NCI-H1694 treated with DMSO at 0.1 percent for 48 hours (cell line): ENCODE data around the gene TMEM129.

Source experiments
- DNase-seq: peaks from one replicate; lab custom pipeline; 2025; lab: John Stamatoyannopoulos, UW

The TMEM129 gene

DNA sequence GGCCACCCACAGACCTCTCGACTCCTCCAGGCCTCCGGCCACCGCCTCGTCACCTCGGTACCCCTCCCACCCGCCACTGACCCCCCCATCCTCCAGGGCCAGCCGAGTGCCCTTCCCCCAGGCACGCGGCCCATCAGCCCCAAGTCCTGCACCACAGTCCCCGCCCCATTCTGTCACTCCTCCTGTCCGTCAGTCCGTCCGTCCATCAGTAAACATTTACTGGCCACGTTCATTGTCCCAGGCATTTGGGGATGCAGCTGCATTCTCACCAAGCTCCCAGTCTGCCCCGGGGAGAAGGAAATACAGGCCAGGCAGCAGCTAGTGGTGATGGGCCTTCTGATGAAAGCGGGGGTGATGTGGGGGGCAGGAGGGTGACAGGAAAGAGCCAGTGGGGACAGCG lies 36.7 kb upstream of the TMEM129 start:
- no peak for DNase-seq

DNA sequence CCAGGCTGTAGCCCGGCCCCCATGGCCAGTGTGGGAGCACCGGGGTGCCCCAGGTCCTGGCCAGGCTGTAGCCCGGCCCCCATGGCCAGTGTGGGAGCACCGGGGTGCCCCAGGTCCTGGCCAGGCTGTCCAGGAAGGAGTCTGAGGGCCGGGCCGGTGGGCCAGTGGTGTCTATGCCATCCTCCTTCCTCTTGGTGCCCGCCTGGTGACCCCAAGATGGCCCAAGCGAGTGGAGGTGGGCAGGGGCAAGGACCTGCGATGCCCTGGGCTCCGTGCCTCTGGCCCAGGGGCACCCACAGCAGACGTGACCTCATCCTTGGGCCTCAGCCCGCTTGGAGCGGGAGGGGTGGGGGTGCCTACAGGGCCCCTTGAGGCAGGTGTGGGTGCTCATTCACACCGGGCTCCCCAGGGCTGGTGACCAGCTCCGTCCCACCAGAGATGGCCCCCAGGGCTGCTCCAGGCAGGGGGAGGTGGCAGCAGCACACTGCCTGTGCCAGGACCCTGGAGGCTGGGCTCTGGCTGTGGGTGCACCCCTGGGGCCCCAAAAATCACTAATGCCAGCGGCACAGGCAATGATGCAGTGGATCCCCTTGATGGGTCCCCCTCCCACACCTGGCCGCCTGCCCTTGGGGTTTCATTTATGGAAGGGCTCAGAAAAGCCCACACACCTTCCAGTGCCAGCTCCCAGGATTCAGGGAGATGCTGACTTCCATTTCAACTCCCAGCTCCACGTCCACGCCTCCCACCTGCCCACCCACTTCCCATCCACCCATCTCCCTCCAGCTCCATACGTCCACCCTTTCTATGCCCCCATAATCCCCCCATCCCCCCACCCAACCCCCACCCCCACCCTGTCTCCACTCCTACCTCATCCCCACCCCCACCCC lies 36.0 kb upstream of the TMEM129 start:
- DNase-seq, result no peak

DNA sequence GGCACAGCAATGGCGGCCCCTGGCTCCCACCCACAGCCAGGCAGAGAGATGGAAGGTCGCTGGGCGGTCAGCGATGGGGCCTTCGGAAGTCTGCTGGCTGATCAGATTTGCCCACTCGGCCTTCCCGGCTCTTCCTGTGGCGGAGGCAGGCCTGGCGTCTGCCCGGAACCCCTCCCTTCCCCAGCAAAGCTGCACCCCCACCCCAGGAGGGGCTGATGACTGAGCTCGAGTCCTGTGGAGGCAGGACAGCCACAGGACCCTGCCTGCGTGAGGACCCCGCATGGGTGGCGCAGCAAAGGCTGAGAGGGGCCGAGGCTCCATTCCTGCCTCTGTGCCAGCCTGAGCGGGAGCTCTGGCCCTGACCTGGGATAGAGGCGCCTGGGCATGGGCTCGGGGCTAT lies 35.0 kb upstream of the TMEM129 start:
- no peak for DNase-seq

DNA sequence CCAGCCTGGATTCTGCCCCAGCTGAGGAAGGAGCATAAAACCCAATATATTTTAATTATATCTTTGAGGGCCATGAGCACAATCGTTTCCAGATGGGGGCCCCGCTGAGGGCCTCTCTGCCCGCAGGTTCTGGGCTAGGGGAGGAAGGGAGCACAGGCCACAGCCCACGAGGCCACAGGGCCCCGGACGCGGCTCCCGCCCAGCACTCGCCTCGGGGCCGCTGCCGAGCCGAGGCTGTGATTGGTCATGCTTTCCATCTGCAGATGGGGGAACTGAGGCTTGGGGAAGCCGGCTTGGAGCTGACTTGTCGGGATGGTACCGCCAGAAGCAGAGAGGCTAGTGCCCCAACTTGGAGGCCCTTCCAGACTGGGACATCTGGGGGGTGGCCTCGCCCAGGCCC lies 34.2 kb upstream of the TMEM129 start:
- no peak for DNase-seq

DNA sequence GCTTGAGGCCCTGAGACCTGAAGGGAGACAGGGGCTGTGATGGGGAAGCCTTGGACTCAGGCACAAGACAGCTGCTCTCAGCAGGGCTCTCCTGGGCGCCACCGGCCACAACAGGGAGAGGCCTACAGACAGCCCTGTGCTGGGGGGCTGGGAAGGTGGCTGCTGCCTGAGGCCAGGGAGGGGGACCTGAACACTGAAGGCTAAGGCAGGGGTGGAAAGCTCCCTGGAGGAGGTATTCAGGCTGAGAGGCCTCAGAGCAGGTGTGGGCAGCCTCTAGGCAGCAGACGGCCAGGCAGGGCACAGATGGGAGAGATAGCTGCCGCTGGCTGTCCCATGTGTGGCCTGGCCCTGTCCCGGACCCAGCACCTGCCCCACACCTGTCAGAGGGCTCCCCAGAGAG lies 33.2 kb upstream of the TMEM129 start:
- no peak for DNase-seq

DNA sequence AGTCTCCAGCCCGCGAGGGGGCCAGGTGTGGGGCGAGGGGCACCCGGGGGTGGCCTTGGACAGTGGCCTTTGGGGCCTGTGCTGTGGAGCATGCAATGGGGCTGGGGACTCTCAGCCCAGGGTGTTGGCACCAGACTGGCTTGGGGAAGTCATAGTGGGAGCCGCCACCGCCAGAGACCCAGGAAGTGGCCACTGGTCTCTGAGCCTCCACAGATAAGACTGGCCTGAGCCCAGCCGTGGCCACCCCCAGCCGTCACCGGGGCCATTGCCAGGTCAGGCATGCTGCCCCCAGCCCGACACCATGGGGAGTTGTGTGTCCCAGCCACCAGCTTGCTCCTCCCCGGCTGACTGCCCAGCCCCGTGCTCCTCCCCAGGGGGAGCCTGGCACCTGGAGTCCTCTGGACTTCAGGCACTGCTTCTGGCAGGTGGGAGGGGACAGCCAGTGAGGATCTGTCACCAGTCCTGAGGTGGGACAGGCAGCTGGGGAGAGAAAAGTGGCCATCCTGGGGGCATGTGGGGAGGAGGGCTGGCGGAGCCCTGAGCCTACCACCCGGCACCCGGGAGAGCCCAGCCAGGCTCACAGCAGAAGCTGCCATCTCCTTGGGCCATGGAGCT lies 32.7 kb upstream of the TMEM129 start:
- no peak for DNase-seq

DNA sequence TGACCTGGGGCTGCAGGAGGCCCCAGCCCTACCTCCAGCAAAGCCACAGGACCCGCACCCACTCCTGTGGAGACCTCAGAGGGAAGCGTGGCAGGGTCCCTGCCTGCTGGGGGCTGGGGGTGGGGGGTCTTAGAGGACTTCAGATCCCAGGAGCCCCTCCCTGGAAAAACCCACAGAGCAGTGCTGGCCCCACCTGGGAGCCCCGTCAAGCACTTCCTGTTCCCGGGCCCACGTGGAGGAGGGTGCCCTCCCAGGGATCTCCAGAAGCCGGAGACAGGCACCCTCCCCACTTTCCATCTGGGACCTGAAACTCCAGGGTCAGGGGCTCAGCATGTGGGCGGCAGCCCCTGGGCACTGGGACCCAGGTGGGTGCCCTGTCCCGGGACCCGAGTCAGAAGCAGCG lies 32.2 kb upstream of the TMEM129 start:
- DNase-seq, result no peak

DNA sequence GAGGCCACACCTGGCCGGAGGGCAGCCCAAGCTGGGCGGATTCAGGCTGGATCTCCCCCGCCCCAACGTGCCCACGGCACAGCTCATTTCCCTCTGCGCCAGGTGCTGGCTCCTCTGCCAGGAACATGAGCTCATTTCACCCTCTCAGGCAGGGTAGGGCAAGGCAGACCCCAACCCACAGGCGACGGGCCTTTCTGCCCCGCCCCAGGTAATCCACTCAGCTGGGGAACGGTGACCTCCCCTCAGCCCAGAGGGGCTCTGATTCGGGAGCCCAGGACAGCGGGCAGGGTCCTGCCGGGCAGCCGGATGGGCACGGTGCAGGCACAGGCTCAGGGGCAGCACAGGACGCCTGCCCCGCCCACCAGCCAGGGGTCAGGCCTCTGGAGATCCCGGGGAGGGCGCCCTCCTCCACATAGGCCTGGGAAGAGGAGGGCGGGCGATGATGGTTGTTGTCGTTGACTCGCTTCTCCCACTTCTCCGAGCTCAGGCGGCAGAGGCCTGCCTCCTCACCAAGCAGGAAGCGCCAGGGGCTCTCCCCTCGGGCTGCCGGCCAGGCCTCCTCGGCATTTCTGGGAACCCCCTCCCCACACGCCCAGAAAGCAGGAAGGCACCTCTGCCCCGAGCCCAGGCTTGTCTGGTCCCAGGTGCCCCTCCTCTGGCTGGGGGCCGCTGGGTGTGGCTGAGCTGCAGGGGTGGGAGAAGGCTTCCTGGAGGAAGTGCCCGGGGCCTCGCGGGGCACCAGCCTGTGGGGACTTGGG lies 31.3 kb upstream of the TMEM129 start:
- no peak for DNase-seq

DNA sequence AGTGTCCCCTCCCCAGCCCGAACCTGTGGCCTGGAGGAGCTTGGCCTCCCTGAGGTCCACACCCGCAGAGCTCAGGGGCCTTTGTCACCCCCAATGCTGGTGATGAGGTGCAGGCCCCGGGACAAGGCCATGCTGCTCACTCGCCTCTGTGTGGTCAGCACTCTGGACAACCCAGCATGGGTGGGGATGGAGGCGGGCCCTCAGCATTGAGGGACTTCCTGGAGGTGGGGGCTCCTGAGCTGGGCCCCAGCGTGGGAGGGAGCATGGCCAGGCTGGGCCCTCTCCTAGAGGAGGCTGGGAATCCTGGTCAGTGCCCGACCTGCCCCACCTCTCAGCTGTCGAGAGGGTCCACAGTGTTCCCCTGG lies 30.8 kb upstream of the TMEM129 start:
- DNase-seq, result no peak

DNA sequence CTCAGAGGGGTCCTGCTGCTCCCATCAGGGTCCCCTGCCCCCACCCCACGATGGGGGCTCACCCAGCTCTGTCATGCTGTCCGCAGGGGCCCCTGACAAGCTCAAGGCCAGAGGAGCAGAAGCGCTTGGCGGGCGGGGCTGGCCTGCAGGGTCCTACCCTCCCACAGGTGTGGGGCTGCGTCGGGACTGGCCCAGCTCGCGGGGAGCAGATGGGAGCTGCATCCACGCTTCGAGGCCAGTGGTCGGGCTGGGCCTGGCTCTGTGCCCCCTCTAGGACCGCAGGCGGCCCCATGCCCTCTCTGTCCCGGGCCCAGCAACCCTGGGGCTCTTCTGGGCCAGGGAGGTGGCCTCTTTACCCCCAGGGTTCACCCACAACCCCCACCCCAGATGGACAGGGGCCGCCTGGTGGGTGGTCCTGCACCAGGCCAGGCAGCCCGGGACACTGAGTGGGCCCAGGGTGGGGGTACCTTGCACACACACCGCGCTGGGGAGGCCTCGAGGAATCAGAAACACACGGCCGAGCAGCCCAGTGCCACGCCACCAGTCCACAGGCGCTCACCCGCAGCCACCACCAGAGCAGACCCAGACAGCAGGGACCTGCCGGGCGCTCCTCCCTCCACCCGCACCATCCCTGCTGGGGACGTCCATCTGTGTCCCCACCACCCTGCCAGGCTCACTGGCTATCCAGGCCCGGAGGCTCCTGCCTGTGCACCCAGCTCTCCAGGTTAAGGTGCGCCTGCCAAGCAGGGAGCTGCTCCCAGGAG lies 30.2 kb upstream of the TMEM129 start:
- DNase-seq, result no peak

DNA sequence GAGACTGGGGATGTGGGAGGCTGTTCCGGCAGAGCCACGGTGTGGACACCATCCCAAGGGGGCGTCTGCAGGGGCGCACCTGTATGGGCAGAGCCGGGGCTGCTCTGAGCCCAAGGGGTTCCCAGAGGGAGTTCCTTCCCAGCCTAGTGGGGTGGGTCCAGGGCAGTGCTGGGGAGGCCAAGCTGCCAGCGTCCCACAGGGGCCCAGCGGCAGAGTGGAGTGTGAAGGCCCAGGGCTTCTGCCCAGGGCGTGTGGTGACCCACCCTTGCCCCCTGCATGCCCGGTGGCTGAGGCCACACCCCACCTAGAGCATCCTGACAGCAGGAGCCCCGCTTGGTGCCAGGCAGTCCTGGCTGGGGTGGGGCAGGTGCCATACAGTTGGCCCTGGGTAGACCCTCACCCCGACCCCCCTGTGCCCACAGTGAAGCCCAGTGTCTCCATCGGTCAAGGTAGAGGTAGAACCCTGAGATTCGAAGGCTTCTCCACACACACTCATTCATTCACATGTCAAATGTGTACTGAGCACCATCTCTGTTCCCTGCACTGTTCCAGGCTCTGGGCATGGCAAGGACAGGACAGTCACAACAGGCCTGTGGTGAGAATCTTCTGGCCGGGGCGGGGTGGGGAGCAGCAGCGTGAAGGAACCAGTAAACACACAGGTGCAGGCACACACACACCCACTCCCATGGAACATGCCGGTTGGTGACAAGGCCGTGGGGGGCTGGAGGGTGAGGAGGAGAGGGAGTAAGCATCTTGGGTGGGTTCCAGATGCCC lies 29.4 kb upstream of the TMEM129 start:
- no peak for DNase-seq

DNA sequence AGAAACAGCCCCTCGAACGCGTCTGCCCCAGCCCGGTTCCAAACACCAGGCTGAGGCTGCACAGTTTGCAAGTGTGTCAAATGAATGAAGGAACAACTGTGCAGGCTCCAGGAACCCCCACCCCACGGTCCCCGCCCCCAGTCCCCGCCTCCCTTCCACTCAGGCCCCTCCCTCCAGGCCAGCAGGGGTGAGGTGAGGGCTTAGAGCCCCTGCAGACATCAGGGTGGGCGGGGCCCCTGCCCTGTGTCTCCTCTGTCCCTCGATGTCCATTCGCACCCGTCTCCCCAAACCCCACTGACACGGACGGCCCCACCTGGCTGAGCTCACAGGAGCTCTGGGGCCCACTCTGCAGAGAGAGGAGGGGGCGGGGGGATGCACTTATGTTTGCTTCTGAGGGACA lies 28.7 kb upstream of the TMEM129 start:
- DNase-seq, result no peak

DNA sequence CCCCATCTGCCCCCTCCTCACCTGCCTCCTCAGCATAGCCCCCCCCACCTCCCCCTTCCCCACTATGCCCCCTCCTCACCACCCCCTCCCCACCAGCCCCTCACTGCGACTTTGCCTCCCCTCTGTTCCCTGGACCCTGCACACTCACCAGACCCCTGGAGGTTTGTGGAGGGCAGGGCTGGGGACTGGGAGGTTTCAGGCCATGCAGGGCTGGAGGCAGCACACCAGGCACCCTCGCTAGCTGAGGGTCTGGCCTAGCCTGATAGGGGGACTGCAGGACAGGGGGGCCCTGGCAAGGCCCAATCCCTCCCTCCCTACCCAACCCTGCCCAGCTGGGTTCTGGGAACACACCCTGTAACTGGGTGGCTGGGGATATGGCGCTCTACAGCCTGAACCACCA lies 28.2 kb upstream of the TMEM129 start:
- DNase-seq, result no peak

DNA sequence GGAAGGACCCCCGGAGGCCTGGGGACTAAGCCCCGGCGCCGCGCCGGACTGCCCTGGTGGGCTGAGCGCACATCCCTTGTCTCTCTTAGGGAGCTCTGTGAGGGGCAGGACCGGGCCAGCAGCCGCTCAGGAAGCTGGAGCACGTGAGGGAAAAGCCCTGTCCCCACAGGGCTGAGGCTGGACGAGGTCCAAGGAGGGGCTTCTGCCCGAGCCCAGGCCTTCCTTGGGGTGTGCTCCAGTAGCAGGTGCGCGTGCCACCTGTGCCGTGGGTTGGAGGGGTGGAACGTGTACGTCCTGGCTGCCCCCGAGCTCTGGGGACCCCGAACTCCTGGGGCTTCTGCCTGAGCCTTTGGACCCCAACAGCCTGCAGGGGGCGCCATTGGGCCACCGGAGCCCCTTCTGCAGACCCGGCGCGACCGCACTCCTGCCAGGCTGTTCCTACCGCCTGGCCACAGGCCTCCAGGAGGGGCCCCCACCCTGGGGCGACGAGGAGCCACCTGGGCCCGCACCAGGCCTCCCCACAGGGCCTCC lies 27.4 kb upstream of the TMEM129 start:
- peak; percentile 57 for DNase-seq

DNA sequence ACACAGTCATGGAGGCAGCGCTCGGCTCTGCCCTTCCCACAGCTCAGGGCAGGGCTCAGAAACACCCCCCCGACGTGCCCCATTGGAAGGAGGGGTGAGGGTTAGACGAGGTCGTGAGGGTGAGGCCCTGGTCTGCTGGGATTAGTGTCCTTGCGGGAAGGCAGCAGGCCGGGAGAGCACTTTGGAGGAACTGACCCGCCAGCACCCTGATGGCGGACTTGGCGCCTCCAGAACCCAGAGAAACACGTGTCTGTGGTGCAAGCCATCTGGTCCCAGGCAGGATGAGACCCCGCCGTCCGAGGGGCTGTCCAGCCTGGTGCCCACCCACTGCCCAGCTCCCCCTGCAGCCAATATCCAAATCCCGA lies 26.5 kb upstream of the TMEM129 start:
- no peak for DNase-seq

DNA sequence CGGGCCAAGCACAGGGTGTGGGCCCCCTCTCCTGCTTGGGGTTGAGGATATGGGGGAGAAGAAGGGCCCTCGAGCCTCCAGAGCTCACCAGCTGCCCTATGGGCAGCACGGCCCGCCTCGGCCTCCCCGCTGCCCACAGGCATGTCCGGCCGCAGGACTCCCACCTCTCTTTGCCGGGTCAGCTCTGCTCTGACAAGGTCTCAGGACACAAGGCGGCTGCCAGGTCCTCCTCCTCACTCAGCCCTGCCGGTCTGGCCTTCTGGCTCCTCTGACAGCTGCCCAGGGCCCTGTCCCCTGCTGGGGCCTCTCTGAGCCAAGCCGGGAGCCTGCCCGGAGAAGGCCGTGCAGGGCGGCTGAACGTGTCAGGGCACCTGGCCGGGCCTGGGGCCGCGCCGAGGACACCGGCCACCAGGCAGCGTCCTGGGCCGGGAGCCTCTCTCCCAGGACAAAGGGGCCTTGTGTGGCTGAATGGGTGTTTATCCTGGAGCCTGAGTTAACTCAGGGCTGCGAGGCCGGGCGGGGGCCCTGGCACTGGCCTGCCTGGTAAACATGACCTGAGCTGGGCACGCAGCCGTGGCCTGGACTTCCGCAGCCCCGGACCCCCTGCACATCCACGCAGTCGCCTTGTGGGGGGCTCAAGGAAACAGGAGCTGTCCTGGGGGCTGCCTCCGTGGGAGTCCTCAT lies 25.9 kb upstream of the TMEM129 start:
- DNase-seq, result no peak

DNA sequence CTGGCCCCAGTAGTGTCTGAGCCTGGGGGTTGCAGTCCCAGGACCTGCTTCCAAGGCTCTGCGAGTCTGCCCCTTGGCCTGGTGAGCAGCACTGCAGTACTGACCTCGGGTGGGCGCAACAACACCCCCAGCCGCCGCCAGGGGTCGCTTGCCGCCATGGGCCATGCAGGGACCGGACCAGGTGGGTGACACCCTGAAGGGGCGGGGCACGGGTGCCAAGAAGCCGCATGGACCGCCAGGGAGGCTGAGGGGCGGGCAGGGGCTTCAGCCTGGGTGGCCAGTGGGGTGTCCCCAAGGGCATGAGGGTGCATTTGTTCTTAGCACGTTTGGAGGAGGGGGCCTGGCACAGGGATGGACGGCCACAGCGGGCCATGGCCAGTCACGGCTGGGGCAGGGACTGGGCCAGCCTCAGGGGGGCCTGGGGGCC lies 25.2 kb upstream of the TMEM129 start:
- peak; percentile 30 for DNase-seq

DNA sequence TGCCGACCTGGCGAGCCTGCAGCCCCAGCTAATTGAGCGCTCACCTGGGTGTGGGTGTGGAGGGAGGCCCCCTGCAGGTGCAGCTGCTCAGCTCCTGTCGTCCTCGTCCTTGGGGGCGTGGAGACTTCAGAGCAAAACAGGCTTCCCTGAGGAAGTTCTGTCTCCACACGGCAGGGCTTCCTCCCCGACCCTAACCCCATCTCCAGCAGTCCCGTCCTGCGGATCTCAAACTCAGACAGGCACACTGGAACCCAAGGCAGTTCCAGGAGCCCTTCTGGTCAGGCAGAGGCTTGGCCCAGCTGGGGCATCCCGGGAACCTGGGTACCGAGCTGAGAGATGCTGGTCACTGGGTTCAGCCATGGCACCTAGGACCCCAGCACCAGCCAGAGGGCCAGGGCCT lies 24.6 kb upstream of the TMEM129 start:
- DNase-seq, result no peak

DNA sequence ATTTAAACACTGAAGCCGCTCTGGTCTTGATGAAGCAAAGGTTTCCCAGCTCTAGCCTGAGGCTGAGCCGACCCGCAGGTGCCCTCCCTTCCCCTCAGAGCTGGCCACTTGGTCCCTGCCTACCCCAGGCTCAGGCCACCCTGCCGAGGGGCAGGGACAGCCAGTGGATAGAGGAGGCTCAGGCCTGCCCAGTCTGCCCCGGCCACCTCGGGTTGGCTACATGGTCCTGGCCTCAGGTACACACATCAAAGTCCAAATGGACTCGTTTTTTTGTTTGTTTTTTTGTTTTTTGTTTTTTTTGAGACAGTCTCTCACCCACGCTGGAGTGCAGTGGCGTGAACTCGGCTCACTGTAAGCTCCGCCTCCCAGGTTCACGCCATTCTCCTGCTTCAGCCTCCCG lies 24.0 kb upstream of the TMEM129 start:
- DNase-seq, result no peak

DNA sequence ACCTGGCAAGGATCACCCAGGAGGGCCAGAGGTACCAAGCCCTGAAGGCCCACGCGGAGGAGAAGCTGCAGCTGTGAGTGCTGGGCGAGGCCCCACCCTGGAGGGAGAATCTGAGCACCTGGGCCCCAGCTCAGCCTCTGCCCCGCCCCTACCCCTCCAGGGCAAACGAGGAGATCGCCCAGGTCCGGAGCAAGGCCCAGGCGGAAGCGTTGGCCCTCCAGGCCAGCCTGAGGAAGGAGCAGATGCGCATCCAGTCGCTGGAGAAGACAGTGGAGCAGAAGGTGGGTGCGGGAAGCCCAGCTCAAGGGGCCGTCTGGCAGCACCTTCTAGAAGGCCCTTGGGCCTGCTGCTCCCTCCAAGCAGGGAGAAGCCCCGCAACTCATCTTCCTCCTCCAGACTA lies 23.4 kb upstream of the TMEM129 start:
- DNase-seq, result no peak

DNA sequence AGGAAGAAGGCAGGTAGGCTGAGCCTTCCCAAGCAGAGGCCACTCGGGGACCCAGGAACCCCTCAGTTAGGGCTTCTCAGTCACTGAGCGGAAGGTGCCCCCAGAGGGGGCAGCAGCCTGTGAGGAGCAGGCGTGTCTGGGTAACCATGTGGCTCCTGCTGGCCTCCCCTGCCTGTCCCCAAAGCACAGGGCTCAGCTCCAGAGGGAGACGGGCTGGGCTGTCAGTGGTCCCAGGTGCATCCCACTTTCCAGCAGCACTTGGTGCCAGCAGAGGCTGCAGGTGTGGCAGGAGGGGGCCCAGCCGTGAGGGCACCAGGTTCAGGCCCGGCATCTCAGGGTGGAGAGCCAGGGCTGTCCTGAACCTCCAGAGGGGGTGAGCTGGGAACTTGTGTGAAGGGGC lies 22.9 kb upstream of the TMEM129 start:
- no peak for DNase-seq
